Measurements from ENCODE around the gene LLGL2. TPM values are rescaled to one million over a fixed set of nuclear protein-coding genes. Genes with fewer than 3 reads are reported as not detected.

LLGL2 gene
- total RNA-seq, 4 donors from 2014 or later = 57.3 to 96.0 (median 79.6) TPM

- TF ChIP-seq, protein P1, sequence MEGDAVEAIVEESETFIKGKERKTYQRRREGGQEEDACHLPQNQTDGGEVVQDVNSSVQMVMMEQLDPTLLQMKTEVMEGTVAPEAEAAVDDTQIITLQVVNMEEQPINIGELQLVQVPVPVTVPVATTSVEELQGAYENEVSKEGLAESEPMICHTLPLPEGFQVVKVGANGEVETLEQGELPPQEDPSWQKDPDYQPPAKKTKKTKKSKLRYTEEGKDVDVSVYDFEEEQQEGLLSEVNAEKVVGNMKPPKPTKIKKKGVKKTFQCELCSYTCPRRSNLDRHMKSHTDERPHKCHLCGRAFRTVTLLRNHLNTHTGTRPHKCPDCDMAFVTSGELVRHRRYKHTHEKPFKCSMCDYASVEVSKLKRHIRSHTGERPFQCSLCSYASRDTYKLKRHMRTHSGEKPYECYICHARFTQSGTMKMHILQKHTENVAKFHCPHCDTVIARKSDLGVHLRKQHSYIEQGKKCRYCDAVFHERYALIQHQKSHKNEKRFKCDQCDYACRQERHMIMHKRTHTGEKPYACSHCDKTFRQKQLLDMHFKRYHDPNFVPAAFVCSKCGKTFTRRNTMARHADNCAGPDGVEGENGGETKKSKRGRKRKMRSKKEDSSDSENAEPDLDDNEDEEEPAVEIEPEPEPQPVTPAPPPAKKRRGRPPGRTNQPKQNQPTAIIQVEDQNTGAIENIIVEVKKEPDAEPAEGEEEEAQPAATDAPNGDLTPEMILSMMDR (IDR thresholded peaks at IDR 0.05) = no peak
- TF ChIP-seq POLR2A (IDR thresholded peaks at IDR 0.05) = no peak
- intact Hi-C loops (cut with DNase I; ENCODE audit: low total_unique reads) = no loop called here
- DNase-seq (ENCODE audit: low spot score in 2 of 2) = no peak
- 90 to 91% methylated on average over 39 of the region's 39 CpGs for WGBS, 2 donors
- no peak overlapping the region for H3K4me3 ChIP-seq (ENCODE audit: low read depth, poor library complexity, severe bottlenecking)
Observed at GRCh38 chr17:75572713-75573539, 47.4 kb downstream of the LLGL2 start.

DNA sequence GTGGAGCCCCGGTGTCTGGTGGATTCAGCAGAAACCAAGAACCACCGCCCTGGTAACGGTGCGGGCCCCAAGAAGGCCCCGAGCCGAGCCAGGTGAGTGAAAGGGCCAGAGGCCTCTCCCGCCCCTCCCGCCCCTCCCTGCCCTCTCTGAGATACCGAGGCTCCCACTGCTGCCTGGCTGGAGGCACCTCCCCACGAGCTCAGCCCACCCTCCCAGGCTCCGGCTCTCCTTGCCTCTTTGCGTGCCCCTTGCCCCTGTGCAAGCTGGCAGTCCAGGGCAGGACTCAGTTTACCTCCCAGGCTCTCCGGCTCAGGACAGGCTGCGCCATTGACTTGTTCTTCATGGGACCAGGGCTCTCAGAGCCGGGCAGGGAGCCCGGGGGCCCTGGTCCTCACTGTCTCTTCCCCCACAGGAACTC lies 48.1 kb downstream of the LLGL2 start:
- TF ChIP-seq, protein P1 (IDR thresholded peaks at IDR 0.05) = no peak
- TF ChIP-seq POLR2A (IDR thresholded peaks at IDR 0.05) = no peak
- no peak overlapping the region for H3K4me3 ChIP-seq (ENCODE audit: low read depth, poor library complexity, severe bottlenecking)
- WGBS, 2 donors = 93% methylated on average over 16 of the region's 16 CpGs

GRCh38 chr17:75573994-75574393 lies 48.5 kb downstream of the LLGL2 start:
- no peak for DNase-seq (ENCODE audit: low spot score in 2 of 2)
- H3K4me3 ChIP-seq (ENCODE audit: low read depth, poor library complexity, severe bottlenecking) = no peak overlapping the region
- 86 to 94% methylated on average over 11 to 13 of the region's 13 CpGs for WGBS, 2 donors
- intact Hi-C loops (cut with DNase I; ENCODE audit: low total_unique reads) = no loop called here
- TF ChIP-seq, protein P1 (IDR thresholded peaks at IDR 0.05) = no peak
- no peak for TF ChIP-seq POLR2A (IDR thresholded peaks at IDR 0.05)

More for the DNA sequence above, 48.1 kb downstream of the LLGL2 start:
- DNase-seq (ENCODE audit: low spot score in 2 of 2) = no peak
- intact Hi-C loops (cut with DNase I; ENCODE audit: low total_unique reads) = no loop called here

GRCh38 chr17:75574404-75575036 lies 49.0 kb downstream of the LLGL2 start:
- intact Hi-C loops (cut with DNase I; ENCODE audit: low total_unique reads) = no loop called here
- DNase-seq (ENCODE audit: low spot score in 2 of 2) = no peak
- WGBS, 2 donors = 81 to 83% methylated on average over 29 of the region's 29 CpGs

DNA sequence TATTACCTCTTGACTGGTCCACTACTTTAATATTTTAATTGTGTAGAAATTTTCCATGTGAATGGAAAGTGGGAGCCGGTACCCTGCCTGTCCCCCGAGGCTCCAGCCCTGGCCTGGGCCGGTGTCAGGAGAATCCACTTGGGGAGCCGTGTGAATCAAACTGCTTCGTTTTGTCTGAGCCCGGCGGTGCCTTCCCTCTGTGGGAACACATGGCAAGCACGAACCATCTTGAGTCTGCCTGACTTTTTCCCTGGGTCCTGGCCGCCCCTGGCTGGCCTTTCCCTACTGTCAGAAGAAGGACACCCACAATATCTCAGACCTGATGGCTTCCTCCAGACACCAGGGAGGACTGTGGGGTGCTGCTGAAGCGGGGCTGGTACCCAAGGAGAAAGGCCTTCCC lies 49.7 kb downstream of the LLGL2 start:
- WGBS, 2 donors = 90 to 91% methylated on average over 10 of the region's 10 CpGs
- intact Hi-C loops (cut with DNase I; ENCODE audit: low total_unique reads) = no loop called here
- no peak for DNase-seq (ENCODE audit: low spot score in 2 of 2)
- no peak for TF ChIP-seq POLR2A (IDR thresholded peaks at IDR 0.05)
- TF ChIP-seq, protein P1 (IDR thresholded peaks at IDR 0.05) = no peak
- no peak overlapping the region for H3K4me3 ChIP-seq (ENCODE audit: low read depth, poor library complexity, severe bottlenecking)

More at GRCh38 chr17:75574404-75575036, 49.0 kb downstream of the LLGL2 start:
- TF ChIP-seq, protein P1 (IDR thresholded peaks at IDR 0.05) = no peak
- TF ChIP-seq POLR2A (IDR thresholded peaks at IDR 0.05) = no peak
- H3K4me3 ChIP-seq (ENCODE audit: low read depth, poor library complexity, severe bottlenecking) = no peak overlapping the region
